GM21367 (cell line): ENCODE results near the gene LGALSL.

Source experiments
- ATAC-seq: cut with Tn5 transposase; IDR thresholded peaks from one replicate; pipeline ENCODE4 v1.9.1; 2021; ENCODE audit not compliant: unreplicated experiment

LGALSL gene

DNA sequence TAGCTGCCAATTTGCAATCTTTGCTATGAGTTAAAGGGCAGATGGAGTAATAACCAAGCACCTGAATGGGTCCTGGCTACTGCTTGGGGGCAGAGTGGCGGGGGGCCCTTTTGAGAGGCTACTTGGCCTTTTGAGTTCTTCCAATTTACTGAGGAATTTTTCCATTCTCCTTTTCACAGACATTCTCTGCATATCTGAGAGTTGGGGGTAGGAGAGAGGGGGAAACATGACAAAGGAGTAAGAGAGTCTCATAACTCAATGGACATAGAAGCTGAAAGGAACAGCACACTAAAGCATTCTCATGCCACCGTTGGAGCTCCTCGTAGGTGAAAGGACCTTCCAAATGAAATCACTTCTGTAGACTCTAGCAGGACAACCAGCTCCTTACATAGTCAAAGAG is 16.1 kb downstream of the LGALSL start:
- ATAC-seq: no peak

- no peak for ATAC-seq
Observed at GRCh38 chr2:64470766-64471295, 16.9 kb downstream of the LGALSL start.

- no peak for ATAC-seq
Observed at GRCh38 chr2:64471600-64471999, 17.6 kb downstream of the LGALSL start.

GRCh38 chr2:64472881-64473280 is 18.9 kb downstream of the LGALSL start:
- no peak for ATAC-seq

DNA sequence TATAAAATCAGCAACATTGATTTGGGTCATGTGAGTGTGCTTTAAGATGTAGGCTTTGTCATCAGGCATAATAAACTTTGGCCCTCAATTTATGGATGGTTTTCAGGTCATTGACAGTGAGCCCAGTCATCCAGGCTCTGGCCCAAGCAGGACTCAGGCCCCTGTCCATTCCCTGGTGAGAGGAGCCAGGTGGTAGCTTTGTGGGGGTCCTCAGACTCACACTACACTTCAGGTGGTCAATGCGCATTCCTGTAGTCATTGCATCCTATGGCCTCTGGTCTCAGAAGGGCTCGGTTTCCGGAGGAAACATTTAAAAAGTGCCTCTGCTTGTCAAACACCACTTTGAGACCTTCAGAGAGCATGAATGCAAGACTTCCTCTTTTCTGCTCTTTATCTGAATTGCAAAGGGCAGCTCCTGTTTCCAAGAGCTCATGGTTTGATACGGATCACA is 20.2 kb downstream of the LGALSL start:
- no peak for ATAC-seq

GRCh38 chr2:64474636-64475035 is 20.7 kb downstream of the LGALSL start:
- ATAC-seq: no peak

GRCh38 chr2:64477037-64477436 is 23.1 kb downstream of the LGALSL start:
- ATAC-seq: no peak

DNA sequence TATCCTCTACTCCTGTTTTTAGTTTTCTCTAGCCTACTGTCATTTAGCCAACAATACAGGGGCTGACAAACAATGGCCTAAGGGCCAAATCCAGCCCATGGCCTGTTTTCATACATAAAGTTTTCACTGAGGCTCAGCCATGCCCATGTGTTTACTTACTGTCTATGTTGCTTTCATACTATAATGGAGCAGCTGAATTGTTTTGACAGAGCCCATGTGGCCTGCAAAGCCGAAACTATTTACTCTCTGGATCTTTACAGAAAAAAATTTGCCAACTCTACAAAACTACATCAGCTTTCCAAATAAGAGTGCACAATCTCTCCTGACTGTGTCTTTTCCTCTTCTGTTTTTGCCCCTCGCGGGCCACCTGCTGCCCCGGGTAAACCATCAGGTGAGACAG is 24.0 kb downstream of the LGALSL start:
- no peak for ATAC-seq

DNA sequence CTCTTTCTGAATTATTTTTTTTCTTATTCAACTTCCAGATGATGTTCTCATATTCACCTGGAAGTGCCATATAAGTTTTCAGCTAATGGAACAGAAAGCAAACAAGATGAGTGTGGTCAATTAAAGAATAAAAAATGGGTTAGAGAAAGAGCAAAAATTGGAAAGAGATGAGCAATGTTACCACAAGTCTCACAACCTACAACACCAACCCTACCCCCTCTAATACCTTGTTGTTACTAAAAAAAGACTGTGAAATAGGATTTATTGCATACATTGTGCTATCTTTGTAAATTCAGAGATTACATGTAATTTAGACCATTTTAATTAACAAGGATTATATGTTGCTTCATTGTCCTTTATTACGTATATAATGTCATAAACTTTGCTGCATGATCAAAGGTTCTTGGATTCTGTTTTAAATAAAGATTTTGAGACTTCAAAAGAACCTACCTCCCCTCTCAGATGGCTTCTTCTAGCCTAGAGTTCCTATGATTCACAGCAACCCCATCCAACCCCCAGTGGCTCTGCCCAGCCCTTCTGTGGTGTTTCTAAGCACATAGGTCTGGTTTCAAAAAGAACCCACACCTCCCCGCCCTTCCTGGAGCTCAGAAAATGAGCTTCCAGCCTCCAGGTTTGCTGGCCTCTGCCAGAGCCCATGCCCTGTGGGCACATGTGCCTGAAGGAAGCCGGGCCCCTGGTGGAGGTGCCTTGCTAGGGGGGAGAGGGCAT is 24.7 kb downstream of the LGALSL start:
- ATAC-seq: no peak

- no peak for ATAC-seq
Observed at GRCh38 chr2:64479259-64480117, 25.5 kb downstream of the LGALSL start.

GRCh38 chr2:64481665-64482064 is 27.7 kb downstream of the LGALSL start:
- ATAC-seq: no peak

DNA sequence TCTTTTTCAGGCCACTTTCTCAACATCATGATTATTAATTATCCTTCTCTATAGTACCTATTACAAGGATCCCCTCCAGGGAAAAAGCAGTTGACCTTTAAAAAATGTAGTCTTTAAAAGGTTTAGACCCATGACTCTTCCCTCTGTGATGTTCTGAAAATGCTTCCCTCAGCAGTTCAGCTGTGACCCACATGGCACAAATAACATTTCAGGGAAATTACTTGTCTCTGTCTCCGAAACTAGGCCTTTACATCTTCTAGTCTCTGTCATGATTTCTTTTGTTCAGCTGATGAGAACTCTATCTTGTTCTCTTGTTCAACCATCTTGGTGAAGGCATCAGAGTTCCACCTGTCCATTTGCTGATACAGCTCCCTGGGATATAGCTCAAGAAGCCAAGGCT is 28.3 kb downstream of the LGALSL start:
- ATAC-seq: no peak

- ATAC-seq: no peak
Observed at GRCh38 chr2:64482765-64483504, 29.0 kb downstream of the LGALSL start.

DNA sequence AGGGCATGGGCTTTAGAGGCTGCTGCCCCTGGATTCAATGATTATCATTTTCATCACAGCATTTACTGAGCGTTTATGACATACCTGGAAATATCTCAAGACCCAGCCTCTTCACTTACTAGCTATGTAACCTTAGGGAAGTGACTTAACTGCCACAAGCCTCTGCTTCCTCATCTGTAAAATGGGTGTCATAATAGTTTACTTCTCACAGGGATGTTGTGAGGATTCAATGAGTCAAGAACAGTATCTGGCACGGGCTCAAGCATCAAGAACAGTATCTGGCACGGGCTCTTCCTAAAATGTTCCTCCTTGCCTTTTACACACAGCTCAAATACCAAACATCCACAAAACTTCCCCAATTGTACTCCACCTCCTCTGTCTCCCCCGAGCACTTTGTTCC is 31.4 kb downstream of the LGALSL start:
- no peak for ATAC-seq

- no peak for ATAC-seq
Observed at GRCh38 chr2:64485961-64486360, 32.0 kb downstream of the LGALSL start.

DNA sequence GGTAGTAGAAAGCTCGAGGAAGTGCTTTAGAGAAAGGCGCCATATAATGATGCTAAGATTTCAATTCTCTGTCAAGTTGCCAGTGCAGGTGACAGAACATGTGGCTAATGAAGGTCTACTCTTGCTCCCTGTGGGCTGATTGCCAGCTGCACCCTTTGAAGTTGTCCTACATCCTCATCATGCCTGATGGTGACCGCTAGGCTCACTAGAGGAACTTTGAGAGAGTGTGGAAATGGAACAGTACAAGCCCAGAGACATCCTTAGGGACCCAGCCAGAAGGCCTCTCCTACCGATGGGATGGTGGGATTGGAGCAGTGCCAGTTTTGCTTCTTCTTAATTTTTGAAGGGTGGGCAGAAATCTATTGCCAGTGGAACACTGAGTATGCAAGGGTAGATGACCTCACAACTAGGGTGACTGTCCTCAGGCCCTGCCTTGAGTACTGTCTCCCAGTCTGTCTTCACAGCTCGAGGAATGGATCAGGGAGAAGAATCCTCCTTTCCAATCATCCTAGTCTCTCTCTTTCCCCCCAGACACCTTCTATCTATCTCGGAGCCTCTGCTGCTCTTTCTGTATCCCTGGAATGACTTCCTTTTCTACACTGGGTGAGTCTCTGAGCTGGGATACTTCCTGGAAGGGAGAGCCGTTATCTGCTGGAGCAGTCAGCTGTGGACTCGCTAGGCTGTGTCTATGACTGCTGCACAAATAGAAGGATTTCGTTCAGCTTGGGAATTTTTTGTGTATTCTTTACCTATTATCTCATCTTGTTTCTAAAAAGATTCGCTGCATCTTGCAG is 33.5 kb downstream of the LGALSL start:
- ATAC-seq: no peak

DNA sequence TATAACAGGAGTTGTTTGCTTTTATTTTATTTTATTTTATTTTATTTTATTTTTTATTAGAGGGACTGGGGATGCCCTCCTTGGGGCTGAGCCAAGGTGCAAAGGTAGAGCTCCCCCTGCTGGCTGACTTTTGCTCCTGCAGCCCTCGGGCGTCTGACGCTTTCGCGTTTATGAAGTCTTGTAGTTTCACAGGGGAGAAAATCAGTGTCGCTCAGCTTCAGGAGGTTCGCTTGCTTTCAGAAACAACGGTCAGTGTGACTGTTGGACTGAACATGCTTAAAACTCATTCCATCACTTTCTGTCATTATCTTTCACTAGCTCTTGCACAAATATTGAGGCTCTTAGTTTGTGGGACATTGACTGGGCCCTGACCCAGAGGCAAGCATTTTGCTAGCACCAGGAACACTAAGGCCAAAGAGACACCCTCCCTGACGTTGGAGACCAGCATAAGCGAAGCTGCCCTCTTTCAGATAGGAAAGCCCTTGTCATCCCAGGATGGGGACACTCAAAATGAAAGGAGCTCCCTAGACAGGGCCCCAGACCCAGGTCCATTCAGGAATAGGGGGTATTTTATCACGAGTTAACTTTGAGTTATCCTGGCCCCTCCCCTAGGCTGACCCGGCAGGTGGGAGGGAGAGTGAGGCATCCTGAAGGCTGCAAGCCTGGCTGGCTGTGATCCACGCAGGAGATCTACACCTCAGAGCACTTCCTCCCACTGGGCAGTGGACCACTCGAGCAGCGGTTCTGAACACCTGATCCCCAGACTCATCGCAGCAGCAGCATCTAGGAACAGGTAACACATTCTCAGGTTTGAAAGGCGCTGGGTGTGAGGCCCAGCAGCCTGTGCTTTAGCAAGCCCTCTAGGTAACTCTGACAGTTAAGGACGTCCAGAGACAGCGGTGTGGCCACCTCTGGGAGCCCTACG is 34.4 kb downstream of the LGALSL start:
- ATAC-seq: no peak

DNA sequence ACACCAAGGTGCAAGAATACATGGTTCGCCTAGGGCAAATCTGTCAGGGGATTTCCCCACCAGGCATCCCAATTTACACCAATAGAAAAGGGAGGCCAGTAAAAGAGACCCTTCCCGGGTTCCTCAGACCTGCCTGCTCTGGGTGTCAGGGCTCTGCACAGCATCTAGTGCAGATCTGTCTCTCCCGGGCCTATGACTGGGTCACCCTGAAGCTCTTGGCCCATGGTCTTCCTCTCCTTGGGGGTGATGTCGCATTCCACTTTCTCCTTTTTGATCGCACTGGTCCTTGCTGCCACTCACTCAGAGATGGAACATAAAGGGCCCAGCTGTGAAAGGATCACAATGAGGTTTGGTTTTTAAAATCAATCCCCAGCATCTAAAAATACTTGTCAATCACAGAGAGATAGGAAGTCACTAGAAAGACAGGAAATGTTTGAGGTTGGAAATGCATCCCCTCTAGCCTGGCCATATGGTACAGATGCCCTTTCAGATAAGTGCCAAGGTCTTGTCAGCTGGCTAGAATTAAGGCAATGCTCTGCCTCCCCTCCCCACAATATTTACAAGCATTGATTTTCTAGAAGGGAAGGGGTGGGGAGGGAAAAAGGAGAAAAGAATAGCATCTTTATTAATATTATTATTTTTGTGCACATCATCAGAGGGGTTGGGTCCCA is 35.3 kb downstream of the LGALSL start:
- ATAC-seq: no peak

GRCh38 chr2:64491426-64491825 is 37.5 kb downstream of the LGALSL start:
- ATAC-seq: no peak
